ENCODE data around the gene EPSTI1.
"Not testable (repeated sequence)": the region's sequence is repeated elsewhere in the genome, so short reads cannot be mapped to it uniquely, and the experiment has no call there.

The EPSTI1 gene, protein sequence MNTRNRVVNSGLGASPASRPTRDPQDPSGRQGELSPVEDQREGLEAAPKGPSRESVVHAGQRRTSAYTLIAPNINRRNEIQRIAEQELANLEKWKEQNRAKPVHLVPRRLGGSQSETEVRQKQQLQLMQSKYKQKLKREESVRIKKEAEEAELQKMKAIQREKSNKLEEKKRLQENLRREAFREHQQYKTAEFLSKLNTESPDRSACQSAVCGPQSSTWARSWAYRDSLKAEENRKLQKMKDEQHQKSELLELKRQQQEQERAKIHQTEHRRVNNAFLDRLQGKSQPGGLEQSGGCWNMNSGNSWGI

DNA sequence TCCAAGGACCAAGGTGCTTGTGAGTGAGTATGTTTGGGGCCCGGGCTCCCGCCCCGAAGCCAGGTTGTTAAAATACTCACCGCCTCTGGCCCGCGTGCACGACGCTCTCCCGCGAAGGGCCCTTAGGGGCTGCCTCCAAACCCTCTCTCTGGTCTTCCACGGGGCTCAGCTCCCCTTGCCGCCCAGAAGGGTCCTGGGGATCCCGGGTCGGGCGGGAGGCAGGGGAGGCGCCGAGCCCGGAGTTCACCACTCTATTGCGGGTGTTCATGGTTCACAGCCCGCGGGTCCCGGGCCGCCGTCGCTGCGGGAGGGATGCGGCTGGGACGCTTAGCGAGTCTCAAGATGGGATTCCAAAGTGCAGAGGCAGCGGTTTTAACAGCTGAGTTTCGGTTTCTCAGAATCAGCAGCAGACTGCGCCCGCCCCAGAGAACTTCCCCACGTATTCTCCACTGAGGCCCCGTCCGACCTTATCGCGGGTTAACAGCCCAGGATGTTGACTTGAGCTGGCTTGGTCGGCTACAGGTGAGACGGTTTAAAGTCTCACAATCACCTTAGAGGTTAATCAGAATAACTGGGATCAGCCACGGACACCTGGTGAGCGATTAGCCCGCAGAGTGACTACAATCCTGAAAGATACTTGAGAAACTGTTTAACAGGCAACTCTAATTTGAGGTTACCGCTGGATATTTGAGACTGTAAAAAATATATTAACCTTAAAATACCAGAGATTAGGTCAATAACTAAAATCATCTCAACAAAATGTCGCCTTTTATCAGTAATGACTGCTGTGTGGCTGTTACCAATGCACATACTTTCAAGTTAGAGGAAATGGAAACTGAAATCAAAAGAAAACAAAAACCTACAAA, at the start of gene EPSTI1:
Gene EPSTI1 (minus strand): TSS at position 344 of the 866 bp plus-strand sequence. CDS start 76 bp downstream, at position 268.
- no peak for DNase-seq

DNA sequence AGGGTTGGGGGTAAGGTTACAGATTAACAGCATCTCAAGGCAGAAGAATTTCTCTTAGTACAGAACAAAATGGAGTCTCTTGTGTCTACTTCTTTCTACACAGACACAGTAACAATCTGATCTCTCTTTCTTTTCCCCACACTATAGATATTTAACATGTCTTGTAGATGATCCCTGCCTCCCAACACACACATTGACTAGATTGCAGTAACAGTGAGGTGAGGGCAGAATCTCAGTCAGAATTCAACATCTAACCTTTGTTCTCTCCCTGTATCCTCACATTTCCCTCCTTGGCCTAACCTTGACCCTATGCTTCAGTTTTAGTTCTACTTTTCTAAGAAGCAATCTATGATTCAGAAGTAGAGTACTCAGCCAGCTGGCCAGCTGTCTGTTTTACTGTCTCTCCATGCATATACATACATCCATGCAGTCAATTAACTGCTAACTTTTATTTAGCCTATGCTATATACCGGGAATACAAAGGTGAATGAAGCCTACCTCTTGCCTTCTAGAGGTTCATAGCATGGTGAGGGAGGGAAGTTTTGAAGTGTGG, 49.4 kb upstream of the EPSTI1 start:
- no peak for DNase-seq

DNA sequence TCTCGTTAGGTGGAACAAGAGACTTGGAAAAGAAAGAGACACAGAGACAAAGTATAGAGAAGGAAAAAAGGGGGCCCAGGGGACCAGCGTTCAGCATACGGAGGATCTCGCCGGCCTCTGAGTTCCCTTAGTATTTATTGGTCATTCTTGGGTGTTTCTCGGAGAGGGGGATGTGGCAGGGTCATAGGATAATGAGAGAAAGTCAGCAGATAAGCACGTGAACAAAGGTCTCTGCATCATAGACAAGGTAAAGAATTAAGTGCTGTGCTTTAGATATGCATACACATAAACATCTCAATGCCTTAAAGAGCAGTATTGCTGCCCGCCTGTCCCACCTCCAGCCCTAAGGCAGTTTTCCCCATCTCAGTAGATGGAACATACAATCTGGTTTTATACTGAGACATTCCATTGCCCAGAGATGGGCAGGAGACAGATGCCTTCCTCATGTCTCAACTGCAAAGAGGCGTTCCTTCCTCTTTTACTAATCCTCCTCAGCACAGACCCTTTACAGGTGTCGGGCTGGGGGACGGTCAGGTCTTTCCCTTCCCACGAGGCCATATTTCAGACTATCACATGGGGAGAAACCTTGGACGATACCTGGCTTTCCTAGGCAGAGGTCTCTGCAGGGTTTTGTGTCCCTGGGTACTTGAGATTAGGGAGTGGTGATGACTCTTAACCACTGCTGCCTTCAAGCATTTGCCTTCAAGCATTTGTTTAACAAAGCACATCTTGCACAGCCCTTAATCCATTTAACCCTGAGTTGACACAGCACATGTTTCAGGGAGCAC, 48.7 kb upstream of the EPSTI1 start:
- not testable (repeated sequence) for DNase-seq

- no peak for DNase-seq
Observed at GRCh38 chr13:43039966-43040365, 47.9 kb upstream of the EPSTI1 start.

- DNase-seq, result no peak
Observed at GRCh38 chr13:43036351-43037250, 44.6 kb upstream of the EPSTI1 start.

DNA sequence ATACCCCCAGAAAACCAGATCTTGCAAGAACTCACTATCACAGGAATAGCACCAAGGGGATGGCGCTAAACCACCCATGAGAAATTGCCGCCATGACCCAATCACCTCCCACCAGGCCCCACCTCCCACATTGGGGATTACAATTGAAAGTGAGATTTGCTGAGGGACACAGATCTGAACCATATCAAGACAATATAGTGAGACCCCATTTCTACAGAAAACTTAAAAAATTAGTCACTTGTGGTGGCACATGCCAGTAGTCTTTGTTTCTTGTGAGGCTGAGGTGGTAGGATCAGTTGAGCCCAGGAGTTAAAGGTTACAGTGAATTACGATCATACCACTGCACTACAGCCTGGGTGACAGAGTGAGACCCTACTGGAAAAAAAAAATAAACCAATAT, 41.0 kb upstream of the EPSTI1 start:
- DNase-seq, result no peak

DNA sequence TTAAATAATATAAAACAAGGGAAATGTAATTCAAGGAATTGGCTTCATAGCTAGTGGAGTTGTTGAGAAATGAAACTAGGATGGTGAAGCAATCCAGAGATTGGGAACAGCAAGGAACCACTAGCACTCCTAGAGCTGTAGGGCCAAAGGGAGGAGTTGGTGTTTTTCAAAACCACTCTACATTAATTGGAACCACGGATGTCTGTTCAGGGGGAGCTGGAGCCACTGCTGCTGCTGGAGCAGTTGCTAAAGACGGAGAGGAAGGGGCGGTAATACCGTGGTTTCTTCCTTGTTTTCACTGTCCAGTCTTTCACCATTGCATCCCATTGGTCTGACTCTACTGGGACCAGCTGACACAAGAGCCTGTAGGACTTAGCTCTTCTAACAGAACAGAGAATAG, 39.8 kb upstream of the EPSTI1 start:
- no peak for DNase-seq

DNA sequence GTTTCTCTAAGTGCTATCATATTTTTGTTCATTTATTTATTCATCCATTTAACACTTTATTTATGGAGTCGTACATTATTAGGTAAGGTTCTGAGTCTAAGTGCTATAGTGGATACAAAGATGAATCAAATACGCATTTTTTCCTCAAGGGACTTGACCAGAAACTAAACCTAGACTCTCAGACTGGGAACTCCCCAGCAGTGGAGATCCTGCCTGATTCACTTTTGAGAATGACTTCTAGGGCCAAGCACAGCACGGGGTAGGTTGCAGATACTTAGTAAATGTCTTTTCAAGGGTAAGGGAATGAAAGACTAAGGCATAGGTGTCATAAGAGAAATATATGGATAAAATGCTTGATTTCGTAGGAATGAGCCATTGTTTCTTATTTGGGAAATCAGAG, 38.5 kb upstream of the EPSTI1 start:
- no peak for DNase-seq

GRCh38 chr13:43026262-43026661, 34.2 kb upstream of the EPSTI1 start:
- no peak for DNase-seq

- no peak for DNase-seq
Observed at GRCh38 chr13:43023289-43023963, 31.4 kb upstream of the EPSTI1 start, which contains the start of gene DNAJC15. Gene DNAJC15 (plus strand): TSS chr13:43023586. CDS start chr13:43023627, 41 bp downstream.

DNA sequence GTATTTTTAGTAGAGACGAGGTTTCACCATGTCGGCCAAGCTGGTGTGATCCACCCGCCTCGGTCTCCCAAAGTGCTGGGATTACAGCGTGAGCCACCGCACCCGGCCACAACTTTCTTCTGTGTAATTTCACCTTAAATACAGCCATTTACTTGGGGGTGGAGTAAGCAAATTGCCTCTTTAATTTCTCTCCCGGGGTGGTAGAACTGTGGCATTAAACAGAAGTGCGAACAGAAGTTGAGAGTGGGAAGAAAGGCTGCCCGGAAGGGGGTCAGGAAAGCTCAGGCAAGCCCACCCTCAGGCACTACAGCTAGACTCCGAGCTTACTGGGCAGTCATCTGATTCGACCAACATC, 30.9 kb upstream of the EPSTI1 start:
- no peak for DNase-seq

GRCh38 chr13:43021926-43022670, 30.1 kb upstream of the EPSTI1 start:
- DNase-seq, result no peak

GRCh38 chr13:43020794-43021193, 28.8 kb upstream of the EPSTI1 start:
- no peak for DNase-seq

- no peak for DNase-seq
Observed at GRCh38 chr13:43019811-43020210, 27.8 kb upstream of the EPSTI1 start.

DNA sequence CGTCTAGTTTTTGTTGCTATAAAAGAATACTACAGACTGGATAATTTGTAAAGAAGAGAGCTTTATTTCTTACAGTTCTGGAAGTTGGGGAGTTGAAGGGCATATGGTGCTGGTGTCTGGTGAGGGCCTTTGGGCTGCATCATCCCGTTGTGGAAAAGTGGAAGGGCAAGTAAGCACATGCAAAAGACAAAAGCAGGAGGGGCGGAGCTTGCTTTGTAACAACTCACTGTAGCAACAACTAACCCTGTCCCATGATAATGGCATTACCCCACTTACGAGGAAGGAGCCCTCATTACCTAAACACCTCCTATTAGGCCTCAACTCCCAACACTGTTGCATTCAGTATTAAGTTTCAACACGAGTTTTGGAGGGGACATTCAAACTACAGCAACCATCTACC, 24.2 kb upstream of the EPSTI1 start:
- DNase-seq, result no peak

DNA sequence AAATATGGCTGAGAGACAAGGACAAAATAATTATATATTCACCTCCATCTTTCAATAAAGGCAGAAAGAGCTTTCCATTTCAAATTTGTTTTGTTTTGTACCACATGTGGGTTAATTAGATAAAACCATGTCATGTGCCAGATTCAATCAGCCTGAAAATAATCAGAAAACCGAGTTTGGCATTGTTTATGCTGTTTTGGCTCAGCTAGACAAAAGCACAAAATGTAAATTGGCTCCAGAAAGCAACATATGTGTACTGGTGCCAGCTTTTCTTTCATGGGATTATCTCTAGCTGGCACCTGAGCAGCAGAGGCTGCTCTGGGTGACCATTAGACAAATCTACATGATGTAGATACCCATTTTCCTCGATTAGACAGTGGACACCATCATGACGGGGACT, 22.1 kb upstream of the EPSTI1 start:
- DNase-seq, result no peak

- no peak for DNase-seq
Observed at GRCh38 chr13:43009506-43009905, 17.5 kb upstream of the EPSTI1 start.

DNA sequence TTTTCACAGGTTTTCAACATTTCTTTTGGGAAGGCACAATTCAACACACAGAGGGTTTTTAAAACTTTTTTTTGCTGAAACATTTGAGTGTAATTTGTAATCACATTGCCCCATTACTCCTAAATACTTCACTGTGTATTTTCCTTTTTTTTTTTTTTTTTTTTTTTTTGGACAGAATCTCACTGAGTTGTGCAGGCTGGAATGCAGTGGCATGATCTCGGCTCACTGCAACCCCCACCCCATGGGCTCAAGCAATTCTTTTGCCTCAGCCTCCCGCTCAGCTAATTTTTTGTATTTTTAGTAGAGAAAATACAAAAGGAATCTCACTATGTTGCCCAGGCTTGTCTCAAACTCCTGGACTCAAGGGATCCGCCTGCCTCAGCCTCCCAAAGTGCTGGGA, 16.6 kb upstream of the EPSTI1 start:
- no peak for DNase-seq

- DNase-seq, result no peak
Observed at GRCh38 chr13:43006893-43007631, 15.0 kb upstream of the EPSTI1 start.

All from NCI-H1417 treated with DMSO at 0.1 percent for 48 hours (cell line).